ENCODE data around the gene KHDRBS1.
A peak's percentile ranks its signal among the peaks of the same experiment; 100 is the strongest.
"Not testable (repeated sequence)": the region's sequence is repeated elsewhere in the genome, so short reads cannot be mapped to it uniquely, and the experiment has no call there.

Gene KHDRBS1

GRCh38 chr1:32014199-32014947 is 705 bp downstream of the KHDRBS1 start:
- DNase-seq = peak; percentile 34

- DNase-seq = peak; percentile 27
Measured at GRCh38 chr1:32014948-32015273, 1.2 kb downstream of the KHDRBS1 start.

GRCh38 chr1:32020339-32020738 is 6.7 kb downstream of the KHDRBS1 start:
- DNase-seq = no peak

GRCh38 chr1:32021574-32022018 is 7.9 kb downstream of the KHDRBS1 start:
- not testable (repeated sequence) for DNase-seq

- DNase-seq = no peak
Measured at GRCh38 chr1:32023351-32023750, 9.7 kb downstream of the KHDRBS1 start.

GRCh38 chr1:32025515-32025914 is 11.8 kb downstream of the KHDRBS1 start:
- no peak for DNase-seq

GRCh38 chr1:32028746-32029145 is 15.1 kb downstream of the KHDRBS1 start:
- DNase-seq = no peak

- DNase-seq = no peak
Measured at GRCh38 chr1:32031578-32032274, 18.1 kb downstream of the KHDRBS1 start.

- DNase-seq = no peak
Measured at GRCh38 chr1:32032275-32032615, 18.6 kb downstream of the KHDRBS1 start.

- no peak for DNase-seq
Measured at GRCh38 chr1:32035119-32035518, 21.5 kb downstream of the KHDRBS1 start.

GRCh38 chr1:32040711-32041110 is 27.0 kb downstream of the KHDRBS1 start:
- no peak for DNase-seq

- no peak for DNase-seq
Measured at GRCh38 chr1:32042330-32042729, 28.7 kb downstream of the KHDRBS1 start.

- DNase-seq = no peak
Measured at GRCh38 chr1:32044234-32044633, 30.6 kb downstream of the KHDRBS1 start.

- DNase-seq = no peak
Measured at GRCh38 chr1:32045772-32046171, 32.1 kb downstream of the KHDRBS1 start.

GRCh38 chr1:32047701-32048100 is 34.0 kb downstream of the KHDRBS1 start:
- no peak for DNase-seq

- no peak for DNase-seq
Measured at GRCh38 chr1:32048440-32048839, 34.8 kb downstream of the KHDRBS1 start.

GRCh38 chr1:32051706-32052105 is 38.0 kb downstream of the KHDRBS1 start:
- no peak for DNase-seq

- DNase-seq = no peak
Measured at GRCh38 chr1:32052887-32053286, 39.2 kb downstream of the KHDRBS1 start.

GRCh38 chr1:32055416-32055815 is 41.7 kb downstream of the KHDRBS1 start:
- DNase-seq = no peak

- DNase-seq = no peak
Measured at GRCh38 chr1:32056598-32056997, 42.9 kb downstream of the KHDRBS1 start.

- no peak for DNase-seq
Measured at GRCh38 chr1:32060914-32061313, 47.2 kb downstream of the KHDRBS1 start.

- DNase-seq = no peak
Measured at GRCh38 chr1:32062867-32063230, 49.2 kb downstream of the KHDRBS1 start.

- DNase-seq = peak; percentile 43
Measured at GRCh38 chr1:32063261-32063681, 49.6 kb downstream of the KHDRBS1 start.

GRCh38 chr1:32065613-32066488 is 52.2 kb downstream of the KHDRBS1 start:
- DNase-seq = not testable (repeated sequence)
